K562 (cell line): ENCODE results near the gene ONECUT1. TPM values are rescaled to one million over a fixed set of nuclear protein-coding genes. Genes with fewer than 3 reads are reported as not detected.

Experiments used
- ELF2 ChIP-seq: fragments of 250-450 bp; sonication (Bioruptor Pico); IDR thresholded peaks from 2 replicates; pipeline ENCODE4 v1.5.0; 2021; ENCODE audit warnings: mild to moderate bottlenecking
- MECOM ChIP-seq: fragments of 250-450 bp; sonication (Bioruptor Pico); IDR thresholded peaks from 2 replicates; pipeline ENCODE4 v1.8.0; 2022; ENCODE audit warnings: inconsistent platforms
- SNIP1 ChIP-seq: fragments of 450-650 bp; IDR thresholded peaks from 2 replicates; pipeline ENCODE4 v1.7.1; 2017; ENCODE audit warnings: low read depth, mild to moderate bottlenecking
- TOE1 ChIP-seq, 2 experiments: fragments of 450-650 bp in 1 of 2; sonication (generic) in 1 of 2; formaldehyde crosslinking in 1 of 2; IDR thresholded peaks; 2 replicates each; pipeline versions ENCODE4 v1.7.1 to v1.8.0; 2016 to 2022; ENCODE audit warnings: borderline replicate concordance in 2 of 2, mild to moderate bottlenecking in 2 of 2, antibody characterized with exemption in 1 of 2, inconsistent platforms in 1 of 2, low read depth in 1 of 2, missing genetic modification reagents in 1 of 2, moderate library complexity in 1 of 2
- YY1 ChIP-seq, 3 experiments: IDR thresholded peaks; 2 replicates each; pipeline ENCODE4 v1.6.1; 2011; ENCODE audit warnings: low read length in 2 of 3, mild to moderate bottlenecking in 2 of 3, moderate library complexity in 2 of 3, borderline replicate concordance in 1 of 3, control low read depth in 1 of 3, low read depth in 1 of 3; ENCODE audit not compliant: insufficient read depth in 3 of 3, insufficient replicate concordance in 2 of 3, control insufficient read depth in 1 of 3, insufficient read length in 1 of 3; ENCODE audit errors: extremely low read depth in 1 of 3
- ZBTB17 ChIP-seq: fragments of 450-650 bp; formaldehyde crosslinking; IDR thresholded peaks from 2 replicates; pipeline ENCODE4 v1.4.0; 2020; ENCODE audit warnings: mild to moderate bottlenecking
- polyA plus RNA-seq, 8 experiments: library from polyadenylated mRNA; depleted of rRNA in 4 of 8; stranded (reverse) in 5 of 8; unstranded in 3 of 8; fragments of >200 nt; fragmentation: Nextera tagmentation in 2 of 8; fragmentation: Illumina TruSeq in 1 of 8; extraction: Ambion mirVana in 2 of 8; extraction: Trizol in 1 of 8; gene quantifications; 2 replicates each; pipeline versions ENCODE4 v1.2.1 to v1.2.3, GENCODE V29; 2011 to 2014; ENCODE audit warnings: inconsistent platforms in 1 of 8, missing spikeins in 1 of 8
- total RNA-seq, 7 experiments: library from RNA; depleted of rRNA in 6 of 7; stranded (reverse); fragments of >200 nt in 6 of 7; fragmentation: Illumina TruSeq in 2 of 7; extraction: Trizol in 2 of 7; gene quantifications; 2 replicates each; pipeline versions ENCODE4 v1.2.1 to v1.2.3, GENCODE V29; 2011 to 2021; ENCODE audit warnings: low replicate concordance in 1 of 7
- TF ChIP-seq, protein P1 (sequence below): fragments of 200-600 bp; sonication (generic); IDR thresholded peaks from one replicate; pipeline ENCODE4 v1.6.1; 2012; ENCODE audit warnings: mild to moderate bottlenecking, low read depth, low read length, inconsistent platforms
- TF ChIP-seq, protein P2 (sequence below), 2 experiments: IDR thresholded peaks; 2 replicates each; pipeline ENCODE4 v1.6.1; 2011; ENCODE audit warnings: borderline replicate concordance in 1 of 2, control low read depth in 1 of 2, low read depth in 1 of 2, low read length in 1 of 2, mild to moderate bottlenecking in 1 of 2, mixed read lengths in 1 of 2, moderate library complexity in 1 of 2; ENCODE audit not compliant: insufficient read depth in 1 of 2, insufficient read length in 1 of 2, poor library complexity in 1 of 2, severe bottlenecking in 1 of 2; ENCODE audit errors: extremely low read depth in 1 of 2

Gene ONECUT1
- total and polyA plus RNA-seq, 9 of the 15 experiments (the other 6 are each of a cell fraction or from before 2014, with no cell fraction given) = not detected

DNA sequence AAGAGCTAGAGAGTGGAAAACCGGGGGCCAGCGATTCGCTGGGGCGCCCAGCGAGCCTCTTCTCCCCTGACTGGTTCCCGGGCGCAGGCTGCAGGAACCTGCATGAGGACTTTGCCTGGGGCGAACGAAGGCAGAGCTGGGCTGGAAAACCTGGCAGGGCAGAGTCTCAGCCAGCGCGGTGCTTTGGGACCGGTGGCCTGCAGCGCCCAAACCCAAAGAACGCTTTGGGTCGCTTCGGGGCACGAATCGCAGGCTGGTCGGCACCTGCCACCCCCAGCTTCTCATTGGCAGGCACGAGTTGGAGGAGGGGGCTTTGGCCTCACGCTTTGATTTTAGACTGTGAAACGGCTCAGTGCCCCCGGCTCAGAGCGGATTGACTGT, 3.0 kb downstream of the ONECUT1 start (continued):
- no peak for TF ChIP-seq YY1 (IDR thresholded peaks at IDR 0.05; ENCODE audit: borderline replicate concordance in 1 of 3, control insufficient read depth in 1 of 3, extremely low read depth in 1 of 3, insufficient read depth in 3 of 3, insufficient read length in 1 of 3, insufficient replicate concordance in 2 of 3, low read depth in 1 of 3, low read length in 2 of 3)
- TF ChIP-seq ELF2 (CRISPR knock-in tag) = no peak
- TF ChIP-seq, protein P1, sequence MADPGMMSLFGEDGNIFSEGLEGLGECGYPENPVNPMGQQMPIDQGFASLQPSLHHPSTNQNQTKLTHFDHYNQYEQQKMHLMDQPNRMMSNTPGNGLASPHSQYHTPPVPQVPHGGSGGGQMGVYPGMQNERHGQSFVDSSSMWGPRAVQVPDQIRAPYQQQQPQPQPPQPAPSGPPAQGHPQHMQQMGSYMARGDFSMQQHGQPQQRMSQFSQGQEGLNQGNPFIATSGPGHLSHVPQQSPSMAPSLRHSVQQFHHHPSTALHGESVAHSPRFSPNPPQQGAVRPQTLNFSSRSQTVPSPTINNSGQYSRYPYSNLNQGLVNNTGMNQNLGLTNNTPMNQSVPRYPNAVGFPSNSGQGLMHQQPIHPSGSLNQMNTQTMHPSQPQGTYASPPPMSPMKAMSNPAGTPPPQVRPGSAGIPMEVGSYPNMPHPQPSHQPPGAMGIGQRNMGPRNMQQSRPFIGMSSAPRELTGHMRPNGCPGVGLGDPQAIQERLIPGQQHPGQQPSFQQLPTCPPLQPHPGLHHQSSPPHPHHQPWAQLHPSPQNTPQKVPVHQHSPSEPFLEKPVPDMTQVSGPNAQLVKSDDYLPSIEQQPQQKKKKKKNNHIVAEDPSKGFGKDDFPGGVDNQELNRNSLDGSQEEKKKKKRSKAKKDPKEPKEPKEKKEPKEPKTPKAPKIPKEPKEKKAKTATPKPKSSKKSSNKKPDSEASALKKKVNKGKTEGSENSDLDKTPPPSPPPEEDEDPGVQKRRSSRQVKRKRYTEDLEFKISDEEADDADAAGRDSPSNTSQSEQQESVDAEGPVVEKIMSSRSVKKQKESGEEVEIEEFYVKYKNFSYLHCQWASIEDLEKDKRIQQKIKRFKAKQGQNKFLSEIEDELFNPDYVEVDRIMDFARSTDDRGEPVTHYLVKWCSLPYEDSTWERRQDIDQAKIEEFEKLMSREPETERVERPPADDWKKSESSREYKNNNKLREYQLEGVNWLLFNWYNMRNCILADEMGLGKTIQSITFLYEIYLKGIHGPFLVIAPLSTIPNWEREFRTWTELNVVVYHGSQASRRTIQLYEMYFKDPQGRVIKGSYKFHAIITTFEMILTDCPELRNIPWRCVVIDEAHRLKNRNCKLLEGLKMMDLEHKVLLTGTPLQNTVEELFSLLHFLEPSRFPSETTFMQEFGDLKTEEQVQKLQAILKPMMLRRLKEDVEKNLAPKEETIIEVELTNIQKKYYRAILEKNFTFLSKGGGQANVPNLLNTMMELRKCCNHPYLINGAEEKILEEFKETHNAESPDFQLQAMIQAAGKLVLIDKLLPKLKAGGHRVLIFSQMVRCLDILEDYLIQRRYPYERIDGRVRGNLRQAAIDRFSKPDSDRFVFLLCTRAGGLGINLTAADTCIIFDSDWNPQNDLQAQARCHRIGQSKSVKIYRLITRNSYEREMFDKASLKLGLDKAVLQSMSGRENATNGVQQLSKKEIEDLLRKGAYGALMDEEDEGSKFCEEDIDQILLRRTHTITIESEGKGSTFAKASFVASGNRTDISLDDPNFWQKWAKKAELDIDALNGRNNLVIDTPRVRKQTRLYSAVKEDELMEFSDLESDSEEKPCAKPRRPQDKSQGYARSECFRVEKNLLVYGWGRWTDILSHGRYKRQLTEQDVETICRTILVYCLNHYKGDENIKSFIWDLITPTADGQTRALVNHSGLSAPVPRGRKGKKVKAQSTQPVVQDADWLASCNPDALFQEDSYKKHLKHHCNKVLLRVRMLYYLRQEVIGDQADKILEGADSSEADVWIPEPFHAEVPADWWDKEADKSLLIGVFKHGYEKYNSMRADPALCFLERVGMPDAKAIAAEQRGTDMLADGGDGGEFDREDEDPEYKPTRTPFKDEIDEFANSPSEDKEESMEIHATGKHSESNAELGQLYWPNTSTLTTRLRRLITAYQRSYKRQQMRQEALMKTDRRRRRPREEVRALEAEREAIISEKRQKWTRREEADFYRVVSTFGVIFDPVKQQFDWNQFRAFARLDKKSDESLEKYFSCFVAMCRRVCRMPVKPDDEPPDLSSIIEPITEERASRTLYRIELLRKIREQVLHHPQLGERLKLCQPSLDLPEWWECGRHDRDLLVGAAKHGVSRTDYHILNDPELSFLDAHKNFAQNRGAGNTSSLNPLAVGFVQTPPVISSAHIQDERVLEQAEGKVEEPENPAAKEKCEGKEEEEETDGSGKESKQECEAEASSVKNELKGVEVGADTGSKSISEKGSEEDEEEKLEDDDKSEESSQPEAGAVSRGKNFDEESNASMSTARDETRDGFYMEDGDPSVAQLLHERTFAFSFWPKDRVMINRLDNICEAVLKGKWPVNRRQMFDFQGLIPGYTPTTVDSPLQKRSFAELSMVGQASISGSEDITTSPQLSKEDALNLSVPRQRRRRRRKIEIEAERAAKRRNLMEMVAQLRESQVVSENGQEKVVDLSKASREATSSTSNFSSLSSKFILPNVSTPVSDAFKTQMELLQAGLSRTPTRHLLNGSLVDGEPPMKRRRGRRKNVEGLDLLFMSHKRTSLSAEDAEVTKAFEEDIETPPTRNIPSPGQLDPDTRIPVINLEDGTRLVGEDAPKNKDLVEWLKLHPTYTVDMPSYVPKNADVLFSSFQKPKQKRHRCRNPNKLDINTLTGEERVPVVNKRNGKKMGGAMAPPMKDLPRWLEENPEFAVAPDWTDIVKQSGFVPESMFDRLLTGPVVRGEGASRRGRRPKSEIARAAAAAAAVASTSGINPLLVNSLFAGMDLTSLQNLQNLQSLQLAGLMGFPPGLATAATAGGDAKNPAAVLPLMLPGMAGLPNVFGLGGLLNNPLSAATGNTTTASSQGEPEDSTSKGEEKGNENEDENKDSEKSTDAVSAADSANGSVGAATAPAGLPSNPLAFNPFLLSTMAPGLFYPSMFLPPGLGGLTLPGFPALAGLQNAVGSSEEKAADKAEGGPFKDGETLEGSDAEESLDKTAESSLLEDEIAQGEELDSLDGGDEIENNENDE = no peak
- TF ChIP-seq, protein P2, sequence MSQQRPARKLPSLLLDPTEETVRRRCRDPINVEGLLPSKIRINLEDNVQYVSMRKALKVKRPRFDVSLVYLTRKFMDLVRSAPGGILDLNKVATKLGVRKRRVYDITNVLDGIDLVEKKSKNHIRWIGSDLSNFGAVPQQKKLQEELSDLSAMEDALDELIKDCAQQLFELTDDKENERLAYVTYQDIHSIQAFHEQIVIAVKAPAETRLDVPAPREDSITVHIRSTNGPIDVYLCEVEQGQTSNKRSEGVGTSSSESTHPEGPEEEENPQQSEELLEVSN (IDR thresholded peaks at IDR 0.05; ENCODE audit: borderline replicate concordance in 1 of 2, extremely low read depth in 1 of 2, insufficient read depth in 1 of 2, insufficient read length in 1 of 2, low read depth in 1 of 2, low read length in 1 of 2, poor library complexity in 1 of 2, severe bottlenecking in 1 of 2) = no peak
- no peak for TF ChIP-seq MECOM (CRISPR knock-in tag)
- no peak for TF ChIP-seq SNIP1
- TF ChIP-seq TOE1 (IDR thresholded peaks at IDR 0.05; ENCODE audit: borderline replicate concordance) = no peak
- TF ChIP-seq TOE1 (CRISPR knock-in tag; IDR thresholded peaks at IDR 0.05; ENCODE audit: borderline replicate concordance, low read depth) = no peak
- TF ChIP-seq ZBTB17 (CRISPR knock-in tag) = no peak
